HepG2 (cell line): ENCODE results near the gene PKP4. TPM values are rescaled to one million over a fixed set of nuclear protein-coding genes. Genes with fewer than 3 reads are reported as not detected.

Experiments used
- CENPX ChIP-seq: sonication (generic); formaldehyde crosslinking; IDR thresholded peaks from 2 replicates; pipeline ENCODE4 v1.9.0; 2021; ENCODE audit warnings: mild to moderate bottlenecking, missing genetic modification reagents, moderate library complexity
- CTCF ChIP-seq: sonication (generic); formaldehyde crosslinking; IDR thresholded peaks from 2 replicates; pipeline ENCODE4 v1.5.0; 2020; ENCODE audit warnings: mild to moderate bottlenecking, missing genetic modification reagents, moderate library complexity
- GZF1 ChIP-seq: sonication (generic); formaldehyde crosslinking; IDR thresholded peaks from 2 replicates; pipeline ENCODE4 v1.5.1; 2020; ENCODE audit warnings: mild to moderate bottlenecking, missing genetic modification reagents
- IRF9 ChIP-seq: sonication (generic); formaldehyde crosslinking; IDR thresholded peaks from 2 replicates; pipeline ENCODE4 v1.8.0; 2022; ENCODE audit warnings: missing genetic modification reagents, mild to moderate bottlenecking, borderline replicate concordance
- KLF6 ChIP-seq: IDR thresholded peaks from 2 replicates; pipeline ENCODE4 v1.8.0; 2016; ENCODE audit warnings: missing biosample characterization, missing genetic modification reagents
- NCOA2 ChIP-seq: sonication (generic); formaldehyde crosslinking; IDR thresholded peaks from 2 replicates; pipeline ENCODE4 v1.8.0; 2022; ENCODE audit warnings: inconsistent platforms
- PITX1 ChIP-seq: sonication (generic); formaldehyde crosslinking; IDR thresholded peaks from 2 replicates; pipeline ENCODE4 v1.5.1; 2020; ENCODE audit warnings: mild to moderate bottlenecking, missing genetic modification reagents
- PTBP1 ChIP-seq: fragments of 200-400 bp; formaldehyde crosslinking; IDR thresholded peaks from 2 replicates; pipeline ENCODE4 v1.6.1; 2018; ENCODE audit warnings: low read length, low read depth; ENCODE audit not compliant: poor library complexity, severe bottlenecking
- RFXANK ChIP-seq: IDR thresholded peaks from 2 replicates; pipeline ENCODE4 v1.6.1; 2016
- SP2 ChIP-seq: sonication (generic); formaldehyde crosslinking; IDR thresholded peaks from 2 replicates; pipeline ENCODE4 v1.5.1; 2020; ENCODE audit warnings: mild to moderate bottlenecking, missing genetic modification reagents
- ZNF138 ChIP-seq: sonication (generic); formaldehyde crosslinking; IDR thresholded peaks from 2 replicates; pipeline ENCODE4 v1.5.0; 2020; ENCODE audit warnings: mild to moderate bottlenecking, low read depth, missing genetic modification reagents
- ZNF280D ChIP-seq: sonication (generic); formaldehyde crosslinking; IDR thresholded peaks from 2 replicates; pipeline ENCODE4 v1.5.1; 2020; ENCODE audit warnings: mild to moderate bottlenecking, missing genetic modification reagents
- ZNF350 ChIP-seq: sonication (generic); formaldehyde crosslinking; IDR thresholded peaks from 2 replicates; pipeline ENCODE4 v1.4.0; 2020; ENCODE audit warnings: mild to moderate bottlenecking, low read depth, missing genetic modification reagents, borderline replicate concordance
- ZNF460 ChIP-seq: sonication (generic); formaldehyde crosslinking; IDR thresholded peaks from 2 replicates; pipeline ENCODE4 v1.5.1; 2020; ENCODE audit warnings: missing genetic modification reagents, mild to moderate bottlenecking, borderline replicate concordance
- ZNF572 ChIP-seq: sonication (generic); formaldehyde crosslinking; IDR thresholded peaks from 2 replicates; pipeline ENCODE4 v1.5.1; 2020; ENCODE audit warnings: mild to moderate bottlenecking, missing genetic modification reagents
- ZNF607 ChIP-seq: sonication (generic); formaldehyde crosslinking; IDR thresholded peaks from 2 replicates; pipeline ENCODE4 v1.5.1; 2020; ENCODE audit warnings: missing genetic modification reagents, mild to moderate bottlenecking, borderline replicate concordance
- polyA plus RNA-seq, 8 experiments: library from polyadenylated mRNA; depleted of rRNA in 3 of 8; stranded (reverse) in 7 of 8; unstranded in 1 of 8; fragments of >200 nt; fragmentation: Illumina TruSeq in 4 of 8; extraction: Trizol in 4 of 8; gene quantifications; 2 replicates each; pipeline versions ENCODE4 v1.2.1 to v1.2.3, GENCODE V29; 2011 to 2016; ENCODE audit warnings: low read depth in 4 of 8, missing spikeins in 1 of 8, mixed read lengths in 1 of 8; ENCODE audit not compliant: insufficient read depth in 1 of 8
- total RNA-seq, 5 experiments: library from RNA; depleted of rRNA; stranded (reverse); fragments of >200 nt; fragmentation: Illumina TruSeq; extraction: Trizol; gene quantifications; 2 replicates each; pipeline ENCODE4 v1.2.3, GENCODE V29; 2016; ENCODE audit warnings: low read depth in 1 of 5
- TF ChIP-seq, protein P1 (sequence below): sonication (generic); formaldehyde crosslinking; IDR thresholded peaks from 2 replicates; pipeline ENCODE4 v1.5.1; 2020; ENCODE audit warnings: mild to moderate bottlenecking, moderate library complexity, missing genetic modification reagents
- TF ChIP-seq, protein P2 (sequence below): sonication (generic); formaldehyde crosslinking; IDR thresholded peaks from 2 replicates; pipeline ENCODE4 v1.4.0; 2020; ENCODE audit warnings: missing genetic modification reagents, borderline replicate concordance

The PKP4 gene
- total and polyA plus RNA-seq, 2 of the 13 experiments (the other 11 are each of a cell fraction or from before 2014, with no cell fraction given), result 80.9 to 90.5 TPM

DNA sequence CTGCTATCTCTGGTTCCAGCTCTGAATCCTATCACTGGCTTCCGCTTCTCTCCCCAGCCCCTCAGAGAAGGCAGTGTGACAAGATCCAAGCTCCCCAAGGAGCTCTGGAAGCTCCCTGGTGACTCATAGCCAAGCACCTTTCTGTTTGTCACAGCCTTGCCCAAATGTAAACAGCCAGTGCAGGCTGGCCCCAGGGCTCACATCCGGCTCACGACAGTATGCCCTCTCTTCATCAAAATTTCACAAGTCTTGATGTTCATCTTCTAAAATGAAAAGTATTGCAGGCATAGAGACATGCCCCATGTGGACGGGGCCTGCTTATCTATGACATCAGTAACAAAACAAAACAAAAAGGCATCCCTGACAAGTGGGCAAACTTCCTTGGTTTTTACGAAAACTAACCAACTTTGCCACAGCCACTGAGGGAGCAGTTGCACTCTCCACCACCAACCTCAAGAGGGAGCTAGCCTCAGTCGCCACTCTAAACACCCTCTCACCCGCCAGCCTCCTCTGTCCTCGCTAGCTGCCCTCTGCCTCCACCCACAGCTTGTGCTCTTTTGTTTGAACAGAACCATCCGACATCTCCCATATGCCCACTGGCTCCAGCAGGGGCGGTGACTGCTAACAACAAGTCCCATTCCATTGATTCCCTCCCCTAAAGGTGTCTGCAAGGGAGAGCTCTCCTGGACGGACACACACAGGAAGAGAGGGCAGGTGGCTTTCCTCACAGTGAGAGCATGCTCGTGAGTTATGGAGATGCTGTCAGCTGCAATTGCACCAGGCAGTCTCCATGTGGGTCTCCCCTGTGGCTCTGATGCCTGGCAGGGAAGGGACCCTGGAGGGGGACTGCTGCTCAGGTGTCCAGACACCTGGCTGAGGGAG, 267.4 kb downstream of the PKP4 start (continued):
- TF ChIP-seq, protein P1, sequence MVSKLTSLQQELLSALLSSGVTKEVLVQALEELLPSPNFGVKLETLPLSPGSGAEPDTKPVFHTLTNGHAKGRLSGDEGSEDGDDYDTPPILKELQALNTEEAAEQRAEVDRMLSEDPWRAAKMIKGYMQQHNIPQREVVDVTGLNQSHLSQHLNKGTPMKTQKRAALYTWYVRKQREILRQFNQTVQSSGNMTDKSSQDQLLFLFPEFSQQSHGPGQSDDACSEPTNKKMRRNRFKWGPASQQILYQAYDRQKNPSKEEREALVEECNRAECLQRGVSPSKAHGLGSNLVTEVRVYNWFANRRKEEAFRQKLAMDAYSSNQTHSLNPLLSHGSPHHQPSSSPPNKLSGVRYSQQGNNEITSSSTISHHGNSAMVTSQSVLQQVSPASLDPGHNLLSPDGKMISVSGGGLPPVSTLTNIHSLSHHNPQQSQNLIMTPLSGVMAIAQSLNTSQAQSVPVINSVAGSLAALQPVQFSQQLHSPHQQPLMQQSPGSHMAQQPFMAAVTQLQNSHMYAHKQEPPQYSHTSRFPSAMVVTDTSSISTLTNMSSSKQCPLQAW (CRISPR knock-in tag), result no peak; the same call in 1 of the 2 replicates
- TF ChIP-seq CTCF, result peak; percentile 82
- peak; percentile 41; the same call in 1 of the 2 replicates for TF ChIP-seq NCOA2 (CRISPR knock-in tag)
- TF ChIP-seq PITX1 (CRISPR knock-in tag), result no peak; the same call in 1 of the 2 replicates
- 0 out of 2 replicates have a peak, but pooled peaks have one; percentile 49 for TF ChIP-seq ZNF572 (CRISPR knock-in tag)
- TF ChIP-seq ZNF280D, result 0 out of 2 replicates have a peak, but pooled peaks have one; percentile 19
- TF ChIP-seq ZNF350 (CRISPR knock-in tag), result peak; percentile 57; the same call in 1 of the 2 replicates
- no peak for TF ChIP-seq SP2
- TF ChIP-seq ZNF460 (CRISPR knock-in tag), result no peak
- no peak for TF ChIP-seq RFXANK (CRISPR knock-in tag)
- TF ChIP-seq ZNF138 (CRISPR knock-in tag), result no peak
- no peak for TF ChIP-seq PTBP1
- TF ChIP-seq GZF1 (CRISPR knock-in tag), result no peak
- no peak for TF ChIP-seq ZNF607 (CRISPR knock-in tag)
- no peak for TF ChIP-seq IRF9 (CRISPR knock-in tag)
- TF ChIP-seq, protein P2, sequence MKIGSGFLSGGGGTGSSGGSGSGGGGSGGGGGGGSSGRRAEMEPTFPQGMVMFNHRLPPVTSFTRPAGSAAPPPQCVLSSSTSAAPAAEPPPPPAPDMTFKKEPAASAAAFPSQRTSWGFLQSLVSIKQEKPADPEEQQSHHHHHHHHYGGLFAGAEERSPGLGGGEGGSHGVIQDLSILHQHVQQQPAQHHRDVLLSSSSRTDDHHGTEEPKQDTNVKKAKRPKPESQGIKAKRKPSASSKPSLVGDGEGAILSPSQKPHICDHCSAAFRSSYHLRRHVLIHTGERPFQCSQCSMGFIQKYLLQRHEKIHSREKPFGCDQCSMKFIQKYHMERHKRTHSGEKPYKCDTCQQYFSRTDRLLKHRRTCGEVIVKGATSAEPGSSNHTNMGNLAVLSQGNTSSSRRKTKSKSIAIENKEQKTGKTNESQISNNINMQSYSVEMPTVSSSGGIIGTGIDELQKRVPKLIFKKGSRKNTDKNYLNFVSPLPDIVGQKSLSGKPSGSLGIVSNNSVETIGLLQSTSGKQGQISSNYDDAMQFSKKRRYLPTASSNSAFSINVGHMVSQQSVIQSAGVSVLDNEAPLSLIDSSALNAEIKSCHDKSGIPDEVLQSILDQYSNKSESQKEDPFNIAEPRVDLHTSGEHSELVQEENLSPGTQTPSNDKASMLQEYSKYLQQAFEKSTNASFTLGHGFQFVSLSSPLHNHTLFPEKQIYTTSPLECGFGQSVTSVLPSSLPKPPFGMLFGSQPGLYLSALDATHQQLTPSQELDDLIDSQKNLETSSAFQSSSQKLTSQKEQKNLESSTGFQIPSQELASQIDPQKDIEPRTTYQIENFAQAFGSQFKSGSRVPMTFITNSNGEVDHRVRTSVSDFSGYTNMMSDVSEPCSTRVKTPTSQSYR (CRISPR knock-in tag), result no peak
- TF ChIP-seq CENPX (CRISPR knock-in tag), result no peak
- TF ChIP-seq KLF6, result no peak; the same call in 1 of the 2 replicates
